Spleen (tissue), 13 donors: ENCODE data around the gene ANHX. TPM values are rescaled to one million over a fixed set of nuclear protein-coding genes. Genes with fewer than 3 reads are reported as not detected.
"Not testable (repeated sequence)": the region's sequence is repeated elsewhere in the genome, so short reads cannot be mapped to it uniquely, and the experiment has no call there.

Experiments used
- DNase-seq: peaks from one replicate; pipeline ENCODE4 v3.0.0-alpha.2; 2020
- H3K27ac ChIP-seq, 8 donors: fragments of 200-600 bp; sonication (generic) in 7 of 8; 1 replicate in 4 of 8; 2 replicates in 4 of 8; pipeline versions ENCODE4 v1.5.0 to v1.8.0; 2016 to 2021; ENCODE audit warnings: inconsistent platforms in 4 of 8, mild to moderate bottlenecking in 4 of 8, moderate library complexity in 1 of 8
- H3K27me3 ChIP-seq, 7 donors: fragments of 200-600 bp; sonication (generic) in 6 of 7; replicated peaks in 1 of 7; 1 replicate in 4 of 7; 2 replicates in 3 of 7; pipeline versions ENCODE4 v1.5.0 to v1.8.0; 2016 to 2021; ENCODE audit warnings: inconsistent platforms in 3 of 7, mild to moderate bottlenecking in 1 of 7
- H3K36me3 ChIP-seq, 6 donors: fragments of 200-600 bp; sonication (generic) in 5 of 6; 1 replicate in 4 of 6; 2 replicates in 2 of 6; pipeline versions ENCODE4 v1.5.0 to v1.8.0; 2016 to 2021; ENCODE audit warnings: inconsistent platforms in 2 of 6
- H3K4me1 ChIP-seq, 6 donors: fragments of 200-600 bp; sonication (generic) in 5 of 6; 1 replicate in 3 of 6; 2 replicates in 3 of 6; pipeline versions ENCODE4 v1.5.0 to v1.8.0; 2016 to 2021; ENCODE audit warnings: inconsistent platforms in 3 of 6
- H3K4me3 ChIP-seq, 8 donors: fragments of 200-600 bp; sonication (generic) in 7 of 8; 1 replicate in 4 of 8; 2 replicates in 4 of 8; pipeline versions ENCODE4 v1.5.0 to v1.8.0; 2016 to 2021; ENCODE audit warnings: inconsistent platforms in 4 of 8, mild to moderate bottlenecking in 4 of 8, moderate library complexity in 2 of 8
- H3K9me3 ChIP-seq, 8 donors: fragments of 200-600 bp; sonication (generic) in 7 of 8; 1 replicate in 4 of 8; 2 replicates in 4 of 8; pipeline versions ENCODE4 v1.5.0 to v1.8.0; 2016 to 2021; ENCODE audit warnings: inconsistent platforms in 4 of 8
- CTCF ChIP-seq, 11 experiments: fragments of 200-600 bp in 7 of 11; fragments of 450-650 bp in 4 of 11; sonication (generic) in 4 of 11; IDR thresholded peaks in 8 of 11; conservative IDR thresholded peaks in 3 of 11; 1 replicate in 7 of 11; 2 replicates in 4 of 11; pipeline versions ENCODE4 v1.4.0 to v1.8.0; 2016 to 2021; ENCODE audit warnings: antibody characterized with exemption in 11 of 11, inconsistent platforms in 4 of 11, mild to moderate bottlenecking in 1 of 11
- POLR2A ChIP-seq, 3 donors: fragments of 450-650 bp; IDR thresholded peaks; one replicate each; pipeline ENCODE4 v1.5.1; 2017; ENCODE audit warnings: antibody characterized with exemption in 3 of 3, mild to moderate bottlenecking in 1 of 3
- POLR2AphosphoS5 ChIP-seq, 3 donors: sonication (generic); formaldehyde crosslinking; IDR thresholded peaks; one replicate each; pipeline ENCODE4 v1.5.1; 2017; ENCODE audit warnings: antibody characterized with exemption in 3 of 3
- WGBS, 5 donors: extraction: QIAGEN DNeasy Blood & Tissue Kit in 3 of 5; methylation state at CpG; one replicate each; pipeline versions ENCODE4 v1.1.5 to v1.1.7; 2013 to 2018; 5-methylcytosine and 5-hydroxymethylcytosine counted together
- intact Hi-C: fragments of 100-400 bp; cut with DNase I; formaldehyde crosslinking; loops from one replicate; pipeline ENCODE4 v1.15.0; 2023; ENCODE audit warnings: low total_unique reads
- long read RNA-seq, 2 donors: transcript quantifications; one replicate each; lab custom pipeline, GENCODE V29; 2026
- polyA plus RNA-seq, 3 donors: library from polyadenylated mRNA; stranded (reverse); fragments of 200-250 nt; gene quantifications; one replicate each; pipeline ENCODE4 v1.2.1, GENCODE V29; 2013
- total RNA-seq, 7 donors: library from RNA; depleted of rRNA in 3 of 7; stranded (reverse); fragments of >200 nt in 3 of 7; fragmentation: NEBNext Ultra II Directional in 4 of 7; extraction: Animal tissue kit (Norgen Biotek cat#: 25700) in 4 of 7; gene quantifications; one replicate each; pipeline versions ENCODE4 v1.1.0 to v1.2.1, GENCODE V29; 2016 to 2021
- donor health status: healthy with polysubstance abuse.
- donor health status: DM: no; HTN: no; CAD: no; lungs with moderate emphysema.
- donor health status: DM: no; HTN: no; CAD: no.
- donor health status: Bipolar disorder and iron deficiency.
- donor health status: healthy.
- donor health status: DM: no; HTN: no; CAD: no.
- donor health status: DM: yes; HTN: yes; CAD: no.

The ANHX gene
- not detected for total RNA-seq
- polyA plus RNA-seq = not detected
- long read RNA-seq, donor 1 = 0 reads
- long read RNA-seq, donor 2 = 0 reads

- intact Hi-C loops = no loop called here
- Histone ChIP-seq H3K4me1 (no peaks in the 10 kb centered on the region), H3K36me3 (no peaks in the 10 kb centered on the region), H3K27me3 (peaks cover 0 to 31% (median 0%) of the 10 kb centered on the region in 7 donors), H3K27ac (no peak within 1 kb of the TSS), H3K4me3 (no peak within 1 kb of the TSS), H3K9me3 (peaks cover 0 to 100% (median 50%) of the 10 kb centered on the region in 8 donors)
- TF ChIP-seq CTCF (IDR thresholded peaks at IDR 0.05 in 8 of 11, conservative IDR thresholded peaks at IDR 0.05 in 3 of 11) (no peak), POLR2A (IDR thresholded peaks at IDR 0.05) (no peak), POLR2AphosphoS5 (IDR thresholded peaks at IDR 0.05) (no peak)
- 39 to 63% (median 50%) methylated on average over 38 to 61 of the region's 61 CpGs for WGBS, 5 donors
- no peak for DNase-seq
Measured at GRCh38 chr12:133235401-133236112, at the start of gene ANHX. TSS of gene ANHX (minus strand) at chr12:133235877. CDS start at chr12:133234356, 1,521 bp downstream.

DNA sequence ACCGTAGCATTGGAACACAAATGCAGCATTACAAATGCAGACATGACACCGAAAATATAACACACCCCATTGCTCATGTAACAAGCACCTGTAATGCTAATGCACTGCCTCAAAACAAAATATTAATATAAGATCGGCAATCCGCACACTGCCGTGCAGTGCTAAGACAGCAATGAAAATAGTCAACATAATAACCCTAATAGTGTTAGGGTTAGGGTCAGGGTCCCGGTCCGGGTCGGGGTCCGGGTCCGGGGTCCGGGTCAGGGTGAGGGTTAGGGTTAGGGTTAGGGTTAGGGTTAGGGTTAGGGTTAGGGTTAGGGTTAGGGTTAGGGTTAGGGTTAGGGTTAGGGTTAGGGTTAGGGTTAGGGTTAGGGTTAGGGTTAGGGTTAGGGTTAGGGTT lies 29.0 kb upstream of the ANHX start:
- H3K27ac ChIP-seq, H3K4me3 ChIP-seq, H3K36me3 ChIP-seq, intact Hi-C loops, DNase-seq, H3K4me1 ChIP-seq, H3K27me3 ChIP-seq: not testable (repeated sequence)
- peaks cover 0 to 25% (median 0%) of the 10 kb centered on the region in 8 donors for H3K9me3 ChIP-seq
- WGBS, 5 donors = 85 to 97% (median 93%) methylated on average over 11 of the region's 11 CpGs

DNA sequence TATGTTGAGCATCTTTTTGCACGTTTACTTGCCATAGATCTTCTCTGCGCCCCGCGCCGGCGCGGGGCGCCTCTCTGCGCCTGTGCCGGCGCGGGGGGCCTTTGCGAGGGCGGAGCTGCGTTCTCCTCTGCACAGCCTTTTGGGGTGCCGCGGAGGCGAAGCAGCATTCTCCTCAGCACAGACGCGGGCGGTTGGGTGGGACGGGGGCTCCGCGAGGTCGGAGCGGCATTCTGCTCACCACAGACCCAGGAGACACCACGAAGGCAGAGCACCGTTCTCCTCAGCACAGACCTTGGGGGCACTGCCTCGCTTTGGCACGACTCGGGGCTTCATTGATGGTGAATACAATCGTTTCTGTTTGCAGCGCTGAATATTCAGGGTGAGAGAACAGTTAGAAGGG lies 28.5 kb upstream of the ANHX start:
- no peaks in the 10 kb centered on the region for H3K36me3 ChIP-seq
- no peaks in the 10 kb centered on the region for H3K4me1 ChIP-seq
- 79 to 88% (median 86%) methylated on average over 25 to 33 of the region's 33 CpGs for WGBS, 5 donors
- intact Hi-C loops = no loop called here
- H3K9me3 ChIP-seq = peaks cover 0 to 30% (median 0%) of the 10 kb centered on the region in 8 donors
- H3K27ac ChIP-seq = no peak overlapping the region
- no peaks in the 10 kb centered on the region for H3K27me3 ChIP-seq
- no peak overlapping the region for H3K4me3 ChIP-seq
- TF ChIP-seq POLR2AphosphoS5 (IDR thresholded peaks at IDR 0.05) = no peak
- TF ChIP-seq POLR2A (IDR thresholded peaks at IDR 0.05) = no peak
- no peak for TF ChIP-seq CTCF (IDR thresholded peaks at IDR 0.05 in 8 of 11, conservative IDR thresholded peaks at IDR 0.05 in 3 of 11)
- no peak for DNase-seq

- Histone ChIP-seq H3K27me3 (no peaks in the 10 kb centered on the region), H3K36me3 (no peaks in the 10 kb centered on the region), H3K9me3 (peaks cover 0 to 71% (median 20%) of the 10 kb centered on the region in 8 donors), H3K27ac (no peak overlapping the region), H3K4me3 (no peak overlapping the region), H3K4me1 (no peaks in the 10 kb centered on the region)
- intact Hi-C loops = no loop called here
- TF ChIP-seq POLR2AphosphoS5 (IDR thresholded peaks at IDR 0.05) = no peak
- TF ChIP-seq POLR2A (IDR thresholded peaks at IDR 0.05) = no peak
- TF ChIP-seq CTCF (IDR thresholded peaks at IDR 0.05 in 8 of 11, conservative IDR thresholded peaks at IDR 0.05 in 3 of 11) = no peak
- WGBS, 5 donors = 30 to 50% (median 40%) methylated on average over 1 of the region's 1 CpG
- DNase-seq = no peak
Measured at GRCh38 chr12:133256321-133256720, 20.6 kb upstream of the ANHX start.

GRCh38 chr12:133255833-133256232 lies 20.2 kb upstream of the ANHX start:
- DNase-seq, H3K36me3 ChIP-seq, H3K4me3 ChIP-seq, intact Hi-C loops, H3K27me3 ChIP-seq, H3K4me1 ChIP-seq, H3K27ac ChIP-seq: not testable (repeated sequence)
- 15 to 44% (median 24%) methylated on average over 1 of the region's 1 CpG for WGBS, 5 donors
- peaks cover 0 to 71% (median 20%) of the 10 kb centered on the region in 8 donors for H3K9me3 ChIP-seq
